ENCODE results near the gene UMODL1.

DNA sequence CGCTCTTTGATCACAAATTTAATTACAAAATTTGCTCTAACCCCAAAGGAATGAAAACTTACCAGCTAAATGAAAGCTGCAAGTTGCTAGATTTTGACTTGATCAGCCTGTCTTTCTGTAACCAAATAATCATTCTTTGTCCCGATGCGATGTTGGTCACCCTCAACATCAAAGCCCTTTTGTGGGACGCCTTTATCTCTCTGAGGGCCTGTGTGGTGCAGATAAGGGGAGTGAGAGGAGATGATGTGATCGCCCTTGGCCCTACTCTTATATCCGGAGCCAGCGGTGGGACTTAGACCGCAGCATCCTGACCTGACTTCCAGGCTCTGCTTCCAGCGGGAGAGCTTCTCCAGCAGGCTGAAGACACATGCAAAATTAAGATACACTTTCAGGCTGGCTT is 19.3 kb upstream of the UMODL1 start:
- TF ChIP-seq, protein P1, sequence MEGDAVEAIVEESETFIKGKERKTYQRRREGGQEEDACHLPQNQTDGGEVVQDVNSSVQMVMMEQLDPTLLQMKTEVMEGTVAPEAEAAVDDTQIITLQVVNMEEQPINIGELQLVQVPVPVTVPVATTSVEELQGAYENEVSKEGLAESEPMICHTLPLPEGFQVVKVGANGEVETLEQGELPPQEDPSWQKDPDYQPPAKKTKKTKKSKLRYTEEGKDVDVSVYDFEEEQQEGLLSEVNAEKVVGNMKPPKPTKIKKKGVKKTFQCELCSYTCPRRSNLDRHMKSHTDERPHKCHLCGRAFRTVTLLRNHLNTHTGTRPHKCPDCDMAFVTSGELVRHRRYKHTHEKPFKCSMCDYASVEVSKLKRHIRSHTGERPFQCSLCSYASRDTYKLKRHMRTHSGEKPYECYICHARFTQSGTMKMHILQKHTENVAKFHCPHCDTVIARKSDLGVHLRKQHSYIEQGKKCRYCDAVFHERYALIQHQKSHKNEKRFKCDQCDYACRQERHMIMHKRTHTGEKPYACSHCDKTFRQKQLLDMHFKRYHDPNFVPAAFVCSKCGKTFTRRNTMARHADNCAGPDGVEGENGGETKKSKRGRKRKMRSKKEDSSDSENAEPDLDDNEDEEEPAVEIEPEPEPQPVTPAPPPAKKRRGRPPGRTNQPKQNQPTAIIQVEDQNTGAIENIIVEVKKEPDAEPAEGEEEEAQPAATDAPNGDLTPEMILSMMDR (IDR thresholded peaks at IDR 0.05), result no peak
- TF ChIP-seq POLR2A (IDR thresholded peaks at IDR 0.05) (no peak), EP300 (IDR thresholded peaks at IDR 0.05) (no peak)

Measured in ovary (tissue), 3 donors.